Fibroblast of lung (primary cell): ENCODE data around the gene SHLD2. TPM values are rescaled to one million over a fixed set of nuclear protein-coding genes. Genes with fewer than 3 reads are reported as not detected.
"Not testable (repeated sequence)": the region's sequence is repeated elsewhere in the genome, so short reads cannot be mapped to it uniquely, and the experiment has no call there.

Experiments used
- DNase-seq, 2 donors: peaks; one replicate each; pipeline versions ENCODE4 v3.0.0 to v3.0.0-alpha.2; 2010; ENCODE audit warnings: low read depth in 2 of 2
- H2AFZ ChIP-seq: 2 replicates; pipeline ENCODE4 v1.5.1; 2012; ENCODE audit warnings: low read length, control low read depth, inconsistent platforms
- H3K27ac ChIP-seq: 2 replicates; pipeline ENCODE4 v1.5.1; 2011; ENCODE audit warnings: low read length, control low read depth; ENCODE audit not compliant: insufficient read depth
- H3K27me3 ChIP-seq: 2 replicates; pipeline ENCODE4 v1.5.1; 2011; ENCODE audit warnings: mild to moderate bottlenecking, low read length; ENCODE audit not compliant: control insufficient read depth, insufficient read depth
- H3K36me3 ChIP-seq: 2 replicates; pipeline ENCODE4 v1.5.1; 2011; ENCODE audit warnings: low read length; ENCODE audit not compliant: control insufficient read depth, insufficient read depth
- H3K4me1 ChIP-seq: 2 replicates; pipeline ENCODE4 v1.5.1; 2011; ENCODE audit warnings: low read length; ENCODE audit not compliant: control insufficient read depth, insufficient read depth; ENCODE audit errors: extremely low read depth
- H3K4me2 ChIP-seq: 2 replicates; pipeline ENCODE4 v1.5.1; 2011; ENCODE audit warnings: low read length, control low read depth; ENCODE audit not compliant: insufficient read depth; ENCODE audit errors: extremely low read depth
- H3K4me3 ChIP-seq, 4 experiments: fragments of 200-600 bp in 1 of 4; sonication (generic) in 1 of 4; replicated peaks in 1 of 4; 2 replicates each; pipeline ENCODE4 v1.5.1; 2011 to 2016; ENCODE audit warnings: low read length in 4 of 4, low read depth in 3 of 4, mild to moderate bottlenecking in 3 of 4, control low read depth in 2 of 4, inconsistent platforms in 1 of 4, mixed read lengths in 1 of 4; ENCODE audit not compliant: insufficient read depth in 1 of 4; ENCODE audit errors: control extremely low read depth in 1 of 4
- H3K79me2 ChIP-seq: 2 replicates; pipeline ENCODE4 v1.5.1; 2012; ENCODE audit warnings: mild to moderate bottlenecking, low read length, inconsistent platforms; ENCODE audit not compliant: control insufficient read depth, insufficient read depth
- H3K9ac ChIP-seq: 2 replicates; pipeline ENCODE4 v1.5.1; 2011; ENCODE audit warnings: mild to moderate bottlenecking, low read length, control low read depth; ENCODE audit not compliant: insufficient read depth
- H3K9me3 ChIP-seq: 2 replicates; pipeline ENCODE4 v1.5.1; 2012; ENCODE audit warnings: low read depth, low read length; ENCODE audit not compliant: control insufficient read depth, insufficient read depth
- H4K20me1 ChIP-seq: 2 replicates; pipeline ENCODE4 v1.5.1; 2011; ENCODE audit warnings: low read length; ENCODE audit not compliant: control insufficient read depth, insufficient read depth; ENCODE audit errors: extremely low read depth
- CTCF ChIP-seq, 2 donors: IDR thresholded peaks in 1 of 2; conservative IDR thresholded peaks in 1 of 2; 1 replicate in 1 of 2; 2 replicates in 1 of 2; pipeline ENCODE4 v1.5.1; 2011 to 2012; ENCODE audit warnings: low read length in 2 of 2, control low read depth in 1 of 2, inconsistent platforms in 1 of 2, low read depth in 1 of 2, mild to moderate bottlenecking in 1 of 2
- EZH2 ChIP-seq: IDR thresholded peaks from 2 replicates; pipeline ENCODE4 v1.5.1; 2012; ENCODE audit warnings: low read length, control low read depth, mild to moderate bottlenecking; ENCODE audit errors: missing control alignments
- polyA plus RNA-seq, 2 donors: library from polyadenylated mRNA; depleted of rRNA in 1 of 2; stranded (reverse) in 1 of 2; unstranded in 1 of 2; fragments of >200 nt; gene quantifications; 2 replicates each; pipeline ENCODE4 v1.2.1, GENCODE V29; 2011 to 2012; ENCODE audit warnings: missing spikeins in 1 of 2
- total RNA-seq: library from RNA; depleted of rRNA; stranded (reverse); fragments of >200 nt; gene quantifications from 2 replicates; pipeline ENCODE4 v1.2.1, GENCODE V29; 2014

SHLD2 gene
- total and polyA plus RNA-seq, 2 donors (not counting 1 experiment from before 2014, with no cell fraction given), result 21.6 to 26.3 TPM

GRCh38 chr10:87068281-87068680 lies 26.7 kb upstream of the SHLD2 start:
- H4K20me1 ChIP-seq, result no peaks in the 10 kb centered on the region
- no peak overlapping the region for H2AFZ ChIP-seq
- H3K4me3 ChIP-seq, result no peak overlapping the region
- H3K79me2 ChIP-seq, result no peaks in the 10 kb centered on the region
- no peak for DNase-seq
- H3K9me3 ChIP-seq, result no peaks in the 10 kb centered on the region
- H3K4me1 ChIP-seq, result no peaks in the 10 kb centered on the region
- no peak overlapping the region for H3K4me2 ChIP-seq
- TF ChIP-seq CTCF (conservative IDR thresholded peaks at IDR 0.05 in 1 of 2, IDR thresholded peaks at IDR 0.05 in 1 of 2; ENCODE audit: low read depth in 1 of 2, low read length in 2 of 2) (no peak), EZH2 (no peak)
- H3K36me3 ChIP-seq, result peaks cover 8% of the 10 kb centered on the region
- H3K9ac ChIP-seq, result no peak overlapping the region
- H3K27ac ChIP-seq, result no peak overlapping the region
- H3K27me3 ChIP-seq, result no peaks in the 10 kb centered on the region

- H3K4me1 ChIP-seq, result no peaks in the 10 kb centered on the region
- no peak for DNase-seq
- H3K36me3 ChIP-seq, result peaks cover 6% of the 10 kb centered on the region
- no peak overlapping the region for H3K9ac ChIP-seq
- H3K4me2 ChIP-seq, result no peak overlapping the region
- H3K9me3 ChIP-seq, result no peaks in the 10 kb centered on the region
- no peaks in the 10 kb centered on the region for H3K27me3 ChIP-seq
- no peak overlapping the region for H2AFZ ChIP-seq
- peaks cover 2% of the 10 kb centered on the region for H3K79me2 ChIP-seq
- no peak overlapping the region for H3K4me3 ChIP-seq
- H4K20me1 ChIP-seq, result no peaks in the 10 kb centered on the region
- no peak overlapping the region for H3K27ac ChIP-seq
- TF ChIP-seq EZH2 (no peak), CTCF (conservative IDR thresholded peaks at IDR 0.05 in 1 of 2, IDR thresholded peaks at IDR 0.05 in 1 of 2; ENCODE audit: low read depth in 1 of 2, low read length in 2 of 2) (no peak)
Measured at GRCh38 chr10:87072449-87072848, 22.6 kb upstream of the SHLD2 start.

- not testable (repeated sequence) for H3K27ac ChIP-seq, H3K4me3 ChIP-seq, H4K20me1 ChIP-seq, H3K27me3 ChIP-seq, DNase-seq, H2AFZ ChIP-seq, H3K4me1 ChIP-seq, H3K9me3 ChIP-seq, H3K9ac ChIP-seq, H3K4me2 ChIP-seq, H3K36me3 ChIP-seq
- H3K79me2 ChIP-seq, result peaks cover 17% of the 10 kb centered on the region
Measured at GRCh38 chr10:87076421-87076820, 18.6 kb upstream of the SHLD2 start.
